GM21528 (cell line): Measurements from ENCODE around the gene GPBAR1.
"Not testable (repeated sequence)": the region's sequence is repeated elsewhere in the genome, so short reads cannot be mapped to it uniquely, and the experiment has no call there.

Experiments
- ATAC-seq: cut with Tn5 transposase; IDR thresholded peaks from one replicate; pipeline ENCODE4 v1.9.1; 2021; ENCODE audit warnings: mild to moderate bottlenecking, moderate library complexity; ENCODE audit not compliant: unreplicated experiment, low FRiP score

The GPBAR1 gene

DNA sequence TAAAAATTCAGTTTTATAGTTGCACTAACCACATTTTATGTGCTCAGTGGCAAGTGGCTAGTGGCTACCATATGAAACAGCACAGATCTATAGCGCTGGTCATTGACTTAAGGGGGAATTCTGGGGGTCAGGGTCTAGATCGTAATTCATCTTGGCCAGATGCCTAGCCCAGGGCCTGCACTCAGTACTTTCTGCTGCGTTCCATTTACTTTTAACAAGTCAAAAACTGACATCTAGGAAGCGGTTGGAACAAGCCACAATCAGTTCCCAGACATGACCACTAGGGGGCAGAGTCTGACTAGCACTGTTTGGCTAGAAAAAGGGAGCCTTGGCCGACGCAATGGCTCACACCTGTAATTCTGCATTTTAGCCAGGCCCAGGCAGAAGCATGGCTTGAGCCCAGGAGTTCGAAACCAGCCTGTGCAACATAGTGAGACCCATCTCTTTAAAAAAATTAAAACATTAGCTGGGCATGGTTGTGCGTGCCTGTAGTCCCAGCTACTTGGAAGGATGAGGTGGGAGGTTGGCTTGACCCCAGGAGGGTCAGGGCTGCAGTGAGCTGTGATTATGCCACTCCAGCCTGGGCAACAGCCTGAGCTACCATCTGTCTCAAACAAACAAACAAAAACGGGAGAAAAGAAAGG, 40.5 kb downstream of the GPBAR1 start:
- peak; percentile 87 for ATAC-seq

DNA sequence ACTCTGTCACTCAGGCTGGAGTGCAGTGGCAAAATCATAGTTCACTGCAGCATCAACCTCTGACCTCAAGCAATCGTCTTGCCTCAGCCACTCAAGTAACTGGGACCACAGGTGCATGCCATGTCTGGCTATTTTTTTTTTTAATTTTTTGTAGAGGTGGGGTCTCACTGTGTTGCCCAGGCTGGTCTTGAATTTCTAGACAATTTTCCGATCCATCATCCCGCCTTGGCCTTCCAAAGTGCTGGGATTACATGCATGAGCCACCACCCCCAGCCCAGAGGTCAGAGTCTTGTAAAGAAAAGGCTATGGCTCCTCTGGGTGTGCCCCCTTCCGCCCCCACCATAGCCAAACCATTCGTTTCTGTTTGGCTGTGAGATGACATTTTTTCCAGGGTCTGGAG, 44.6 kb downstream of the GPBAR1 start:
- ATAC-seq = no peak

DNA sequence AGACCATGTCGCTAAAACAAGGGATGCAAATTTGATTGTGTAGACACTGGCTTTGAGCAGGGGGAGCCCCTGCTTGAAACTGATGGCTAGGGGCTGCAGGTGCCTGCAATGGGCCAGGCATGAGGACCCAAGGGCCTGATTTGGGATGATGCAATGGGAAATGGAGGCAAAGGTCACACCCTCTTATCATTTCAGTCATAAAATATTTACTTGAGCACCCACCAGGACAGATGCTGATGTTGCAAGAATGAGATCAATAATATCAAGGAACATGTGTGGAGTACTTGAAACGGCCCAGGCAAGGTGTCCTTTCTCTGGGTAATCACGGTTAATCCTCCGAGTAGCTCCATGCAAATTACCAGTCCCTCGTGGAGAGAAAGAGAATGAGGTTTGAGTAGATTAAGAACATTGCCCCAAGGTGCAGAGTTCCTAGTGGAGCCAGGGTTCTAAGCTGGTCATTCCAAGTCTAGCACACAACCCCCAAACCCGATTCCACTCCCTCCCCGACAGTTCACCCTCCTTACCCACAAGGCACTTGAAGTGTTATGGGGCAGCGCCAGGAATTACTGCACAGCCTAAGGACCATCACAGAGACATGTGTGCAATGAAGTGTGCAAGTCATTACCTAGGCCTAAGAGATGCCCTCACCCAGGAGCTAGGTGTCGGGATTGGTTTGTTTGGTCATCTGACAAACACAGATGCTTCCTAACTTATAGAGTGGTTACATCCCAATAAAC, 45.5 kb downstream of the GPBAR1 start:
- ATAC-seq = no peak

DNA sequence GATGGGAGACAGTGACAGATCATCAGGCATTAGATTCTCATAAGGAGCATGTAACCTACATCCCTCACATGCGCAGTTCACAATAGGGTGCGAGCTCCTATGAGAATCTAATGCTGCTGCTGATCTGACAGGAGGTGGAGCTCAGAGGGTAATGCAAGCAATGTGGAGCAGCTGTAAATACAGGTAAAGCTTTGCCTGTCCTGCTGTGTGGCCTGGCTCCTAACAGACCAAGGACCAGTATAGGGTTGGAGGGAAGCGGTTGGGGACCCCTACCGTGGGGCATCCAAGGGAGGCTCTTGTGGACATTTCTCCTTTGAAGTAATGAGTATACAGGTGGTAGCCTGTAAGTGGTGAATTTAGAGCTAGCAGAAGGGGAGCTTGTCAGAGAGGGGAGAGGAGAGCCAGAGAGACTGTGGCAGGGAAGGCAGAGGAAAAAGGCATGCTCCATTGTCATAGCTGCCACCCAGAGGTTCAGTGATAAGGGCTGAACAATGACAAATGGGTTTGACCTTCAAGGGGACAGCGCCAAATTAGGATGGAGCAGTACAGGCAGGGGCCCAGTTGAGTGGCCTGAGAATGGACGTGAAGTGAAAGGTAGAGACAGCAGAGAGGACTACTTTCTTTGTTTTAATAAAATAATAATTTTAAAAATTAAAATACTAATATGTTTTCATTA, 46.7 kb downstream of the GPBAR1 start:
- ATAC-seq = no peak

DNA sequence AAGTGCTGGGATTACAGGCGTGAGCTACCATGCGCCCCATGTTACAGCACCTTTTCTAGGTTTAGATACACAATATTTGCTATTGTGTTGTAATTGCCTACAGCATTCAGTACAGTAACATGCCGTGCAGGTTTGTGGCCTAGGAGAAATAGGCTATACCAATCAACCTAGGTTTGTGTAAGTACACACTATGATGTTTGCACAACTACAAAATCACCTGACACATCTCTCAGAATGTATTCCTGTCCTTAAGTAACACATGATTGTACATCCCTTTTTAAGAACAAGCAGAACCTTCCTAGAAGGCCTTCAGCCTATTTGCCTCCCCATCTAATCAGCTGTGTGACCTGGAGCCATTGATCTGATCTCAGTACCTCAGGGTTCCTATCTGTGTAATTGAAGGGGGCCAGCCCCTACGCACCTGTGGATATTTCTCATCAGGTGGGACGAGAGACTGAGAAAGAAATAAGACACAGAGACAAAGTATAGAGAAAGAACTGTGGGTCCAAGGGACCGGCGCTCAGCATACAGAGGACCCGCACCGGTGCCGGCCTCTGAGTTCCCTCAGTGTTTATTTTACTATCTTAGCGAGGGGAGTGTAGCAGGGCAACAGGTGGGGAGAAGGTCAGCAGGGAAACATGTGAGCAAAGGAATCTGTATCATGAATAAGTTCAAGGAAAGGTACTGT, 50.2 kb downstream of the GPBAR1 start:
- no peak for ATAC-seq

DNA sequence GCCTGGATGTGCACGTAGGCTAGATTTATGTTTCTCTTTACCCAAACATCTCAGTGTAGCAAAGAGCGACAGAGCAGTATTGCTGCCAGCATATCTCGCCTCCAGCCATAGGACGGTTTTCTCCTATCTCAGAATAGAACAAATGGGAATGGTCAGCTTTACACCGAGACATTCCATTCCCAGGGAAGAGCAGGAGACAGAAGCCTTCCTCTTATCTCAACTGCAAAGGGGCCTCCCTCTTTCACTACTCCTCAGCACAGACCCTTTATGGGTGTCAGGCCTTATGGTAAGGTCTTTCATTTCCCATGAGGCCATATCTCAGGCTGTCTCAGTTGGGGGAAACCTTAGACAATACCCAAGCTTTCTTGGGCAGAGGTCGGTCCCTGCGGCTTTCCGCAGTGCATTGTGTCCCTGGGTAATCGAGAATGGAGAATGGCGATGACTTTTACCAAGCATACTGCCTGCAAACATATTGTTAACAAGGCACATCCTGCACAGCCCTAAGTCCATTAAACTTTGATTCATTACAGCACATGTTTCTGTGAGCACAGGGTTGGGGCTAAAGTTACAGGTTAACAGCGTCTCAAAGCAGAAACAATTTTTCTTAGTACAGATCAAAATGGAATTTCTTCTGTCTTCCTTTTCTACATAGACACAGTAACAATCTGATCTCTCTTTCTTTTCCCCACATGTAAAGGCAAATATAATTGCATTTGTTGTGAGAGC, 50.9 kb downstream of the GPBAR1 start:
- ATAC-seq = not testable (repeated sequence)

DNA sequence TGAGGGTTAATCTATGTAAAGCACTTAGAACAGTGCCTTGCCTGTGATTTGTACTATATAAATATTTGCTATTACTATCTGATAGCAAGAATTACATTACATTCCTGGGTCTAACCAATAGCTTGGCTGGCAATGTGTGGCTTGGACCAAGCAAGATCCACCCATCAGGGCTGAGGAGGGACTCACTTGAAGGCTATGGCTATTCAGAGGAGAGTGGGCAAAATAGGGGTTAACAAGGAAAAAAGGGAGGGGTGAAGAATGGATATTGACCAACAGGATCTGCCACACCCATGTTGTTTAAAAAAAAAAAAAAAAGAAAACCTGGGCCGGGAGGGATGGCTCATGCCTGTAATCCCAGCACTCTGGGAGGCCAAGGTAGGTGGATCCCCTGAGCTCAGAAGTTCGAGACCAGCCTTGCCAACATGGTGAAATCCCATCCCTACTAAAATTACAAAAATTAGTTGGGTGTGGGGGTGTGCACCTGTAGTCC, 51.5 kb downstream of the GPBAR1 start:
- ATAC-seq = no peak

DNA sequence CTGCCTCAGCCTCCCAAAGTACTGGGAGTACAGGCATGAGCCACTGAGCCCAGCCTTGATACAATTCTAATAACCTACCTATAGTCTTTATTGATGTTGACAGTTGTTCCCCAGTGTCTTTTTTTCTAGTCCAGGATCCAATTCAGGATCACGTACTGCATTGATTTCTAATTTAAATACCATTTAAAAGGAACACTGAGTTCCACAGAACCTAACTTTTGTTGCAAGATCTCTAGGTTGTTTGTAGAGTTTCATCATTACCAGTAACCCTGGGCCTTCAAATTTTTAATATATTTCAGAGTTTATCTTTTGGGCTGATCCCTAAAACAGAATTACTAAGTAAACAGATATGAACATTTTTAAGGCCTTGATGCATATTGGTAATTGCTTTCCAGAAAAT, 52.5 kb downstream of the GPBAR1 start:
- no peak for ATAC-seq
